Measurements from ENCODE around the gene SDS. TPM values are rescaled to one million over a fixed set of nuclear protein-coding genes. Genes with fewer than 3 reads are reported as not detected.

SDS gene
- total and polyA plus RNA-seq, 2 donors (not counting 3 experiments of a cell fraction or from before 2014, with no cell fraction given) = not detected

- Histone ChIP-seq H4K20me1 (replicated peaks; ENCODE audit: control insufficient read depth, extremely low read depth, insufficient read depth, low read length) (no peaks in the 10 kb centered on the region), H3K36me3 (ENCODE audit: control insufficient read depth in 2 of 2, extremely low read depth in 1 of 2, insufficient read depth in 2 of 2, low read length in 2 of 2) (no peaks in the 10 kb centered on the region), H3K4me1 (ENCODE audit: control insufficient read depth, extremely low read depth, insufficient read depth, low read length) (no peaks in the 10 kb centered on the region), H3K4me2 (ENCODE audit: insufficient read depth, low read length) (no peak overlapping the region), H3K9ac (replicated peaks; ENCODE audit: extremely low read depth, insufficient read depth, low read length) (no peak overlapping the region), H3K9me3 (replicated peaks; ENCODE audit: control insufficient read depth, insufficient read depth, low read length) (no peaks in the 10 kb centered on the region), H2AFZ (ENCODE audit: low read depth, low read length) (no peak overlapping the region), H3K4me3 (replicated peaks in 1 of 3; ENCODE audit: insufficient read depth in 1 of 3, low read depth in 1 of 3, low read length in 3 of 3) (no peak overlapping the region), H3K27me3 (ENCODE audit: control insufficient read depth in 2 of 2, insufficient read depth in 2 of 2, low read length in 2 of 2) (peaks cover 0 to 4% of the 10 kb centered on the region in 2 experiments), H3K9me1 (replicated peaks; ENCODE audit: control insufficient read depth, extremely low read depth, insufficient read depth, low read length) (no peaks in the 10 kb centered on the region), H3K79me2 (ENCODE audit: control insufficient read depth, insufficient read depth, low read length) (no peaks in the 10 kb centered on the region), H3K27ac (ENCODE audit: insufficient read depth, low read depth, low read length) (no peak overlapping the region)
- TF ChIP-seq POLR2AphosphoS5 (IDR thresholded peaks at IDR 0.05; ENCODE audit: insufficient read depth, low read depth, low read length) (no peak), FOS (IDR thresholded peaks at IDR 0.05; ENCODE audit: borderline replicate concordance, insufficient read depth, low read length) (no peak), EZH2 (IDR thresholded peaks at IDR 0.05; ENCODE audit: borderline replicate concordance, low read depth, low read length, severe bottlenecking) (no peak), CTCF (IDR thresholded peaks at IDR 0.05; ENCODE audit: extremely low read depth in 1 of 2, insufficient read depth in 1 of 2, low read depth in 1 of 2, low read length in 2 of 2) (no peak)
- TF ChIP-seq, protein P1, sequence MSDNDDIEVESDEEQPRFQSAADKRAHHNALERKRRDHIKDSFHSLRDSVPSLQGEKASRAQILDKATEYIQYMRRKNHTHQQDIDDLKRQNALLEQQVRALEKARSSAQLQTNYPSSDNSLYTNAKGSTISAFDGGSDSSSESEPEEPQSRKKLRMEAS (IDR thresholded peaks at IDR 0.05; ENCODE audit: insufficient read depth, insufficient read length) = no peak
- dilution Hi-C loops (cut with MboI; ENCODE audit: extremely low pct_ligation_motif_present, low sequenced_read_pairs) (no loop called here), intact Hi-C loops (cut with micrococcal nuclease) (no loop called here)
- CTCF ChIA-PET = interaction anchor here (0.9 kb wide), 1 partner anchor 464 kb away, joined by 3 read pairs; no protein-coding TSS in a partner anchor
- DNase-seq (ENCODE audit: low read depth, low spot score) (no peak), FAIRE-seq (no peak)
- BruUV-seq (replicated peaks) = no TSS peak
- POLR2A ChIA-PET = no interaction called here
Measured at GRCh38 chr12:113448873-113449272, 45.2 kb upstream of the SDS start.
